WTC11 (cell line): ENCODE results near the gene TNMD. TPM values are rescaled to one million over a fixed set of nuclear protein-coding genes. Genes with fewer than 3 reads are reported as not detected.
A peak's percentile ranks its signal among the peaks of the same experiment; 100 is the strongest.

Experiments
- ATAC-seq: fragments of 200-7000 bp; cut with Tn5 transposase; 2 replicates; pipeline ENCODE4 v1.10.0; 2021; ENCODE audit warnings: mild to moderate bottlenecking, moderate library complexity
- CTCF ChIA-PET: fragments of 300-600 bp; sonication (Branson Sonifier 250); formaldehyde crosslinking; loops from one replicate; lab custom pipeline; 2021; ENCODE audit warnings: antibody characterized with exemption; lab: Charles Lee
- POLR2A ChIA-PET: fragments of 350-600 bp; sonication (Branson Sonifier 250); formaldehyde crosslinking; loops from one replicate; lab custom pipeline; 2021; ENCODE audit warnings: antibody characterized with exemption; lab: Charles Lee
- DNase-seq: peaks from one replicate; pipeline ENCODE4 v3.0.0; 2021; ENCODE audit warnings: low spot score
- H3K27ac Mint-ChIP-seq: 2 replicates; pipeline ENCODE4 v1.8.0; 2021; ENCODE audit warnings: mixed read lengths
- H3K27me3 Mint-ChIP-seq: 2 replicates; pipeline ENCODE4 v1.8.0; 2021; ENCODE audit warnings: low read depth, mild to moderate bottlenecking, moderate library complexity, mixed read lengths
- H3K36me3 Mint-ChIP-seq: 2 replicates; pipeline ENCODE4 v1.8.0; 2021; ENCODE audit warnings: mixed read lengths
- H3K4me1 Mint-ChIP-seq: 2 replicates; pipeline ENCODE4 v1.8.0; 2022; ENCODE audit warnings: mixed read lengths
- H3K4me3 Mint-ChIP-seq: 2 replicates; pipeline ENCODE4 v1.8.0; 2021; ENCODE audit warnings: mild to moderate bottlenecking, moderate library complexity, mixed read lengths
- H3K9me3 Mint-ChIP-seq: 2 replicates; pipeline ENCODE4 v1.8.0; 2021; ENCODE audit warnings: mixed read lengths
- GTF2I ChIP-seq: fragments of 250-450 bp; sonication (Bioruptor Pico); conservative IDR thresholded peaks from 2 replicates; pipeline ENCODE4 v1.4.0; 2021; ENCODE audit warnings: mild to moderate bottlenecking
- HMGA2 ChIP-seq: fragments of 250-450 bp; sonication (Bioruptor Pico); IDR thresholded peaks from 2 replicates; pipeline ENCODE4 v1.4.0; 2021; ENCODE audit warnings: mild to moderate bottlenecking, moderate library complexity
- IRF2 ChIP-seq: sonication (generic); formaldehyde crosslinking; IDR thresholded peaks from 2 replicates; pipeline ENCODE4 v1.8.0; 2022; ENCODE audit warnings: low read depth, missing genetic modification reagents, borderline replicate concordance
- KAT7 ChIP-seq: sonication (generic); formaldehyde crosslinking; IDR thresholded peaks from 2 replicates; pipeline ENCODE4 v1.8.1; 2023; ENCODE audit warnings: missing genetic modification reagents, mild to moderate bottlenecking, borderline replicate concordance
- NR3C1 ChIP-seq: sonication (generic); formaldehyde crosslinking; conservative IDR thresholded peaks from 2 replicates; pipeline ENCODE4 v1.8.1; 2023; ENCODE audit warnings: low read depth, mild to moderate bottlenecking, missing genetic modification reagents
- OVOL2 ChIP-seq: fragments of 250-450 bp; sonication (Bioruptor Pico); IDR thresholded peaks from 2 replicates; pipeline ENCODE4 v1.9.0; 2021; ENCODE audit warnings: mild to moderate bottlenecking, borderline replicate concordance
- PRRX2 ChIP-seq: fragments of 250-450 bp; sonication (Bioruptor Pico); IDR thresholded peaks from 2 replicates; pipeline ENCODE4 v1.8.0; 2021; ENCODE audit warnings: mild to moderate bottlenecking
- RELA ChIP-seq: sonication (generic); formaldehyde crosslinking; IDR thresholded peaks from 2 replicates; pipeline ENCODE4 v1.8.1; 2022; ENCODE audit warnings: missing genetic modification reagents, mild to moderate bottlenecking, borderline replicate concordance
- SMAD4 ChIP-seq: sonication (generic); formaldehyde crosslinking; IDR thresholded peaks from 2 replicates; pipeline ENCODE4 v1.8.0; 2022; ENCODE audit warnings: mild to moderate bottlenecking, missing genetic modification reagents
- TEAD1 ChIP-seq: sonication (generic); formaldehyde crosslinking; IDR thresholded peaks from 2 replicates; pipeline ENCODE4 v1.8.0; 2022; ENCODE audit warnings: mild to moderate bottlenecking, missing genetic modification reagents
- ZBTB21 ChIP-seq: sonication (generic); formaldehyde crosslinking; IDR thresholded peaks from 2 replicates; pipeline ENCODE4 v1.8.1; 2023; ENCODE audit warnings: mild to moderate bottlenecking, missing genetic modification reagents, borderline replicate concordance
- ZNF121 ChIP-seq: sonication (generic); formaldehyde crosslinking; IDR thresholded peaks from 2 replicates; pipeline ENCODE4 v1.8.0; 2023; ENCODE audit warnings: missing genetic modification reagents
- ZNF232 ChIP-seq: sonication (generic); formaldehyde crosslinking; IDR thresholded peaks from 2 replicates; pipeline ENCODE4 v1.8.0; 2022; ENCODE audit warnings: mild to moderate bottlenecking, missing genetic modification reagents
- ZNF396 ChIP-seq: fragments of 250-450 bp; sonication (Bioruptor Pico); IDR thresholded peaks from 2 replicates; pipeline ENCODE4 v1.8.0; 2021; ENCODE audit warnings: mild to moderate bottlenecking, moderate library complexity, borderline replicate concordance
- total RNA-seq: library from RNA; stranded (reverse); gene quantifications from 3 replicates; pipeline ENCODE4 v1.2.3, GENCODE V29; 2021
- TF ChIP-seq, protein P1 (sequence below): sonication (generic); formaldehyde crosslinking; IDR thresholded peaks from 2 replicates; pipeline ENCODE4 v1.8.0; 2022; ENCODE audit warnings: mild to moderate bottlenecking, missing genetic modification reagents
- TF ChIP-seq, protein P2 (sequence below): sonication (generic); formaldehyde crosslinking; IDR thresholded peaks from 2 replicates; pipeline ENCODE4 v1.8.0; 2022; ENCODE audit warnings: mild to moderate bottlenecking, missing genetic modification reagents
- TF ChIP-seq, protein P3 (sequence below): sonication (generic); formaldehyde crosslinking; conservative IDR thresholded peaks from 2 replicates; pipeline ENCODE4 v1.8.1; 2023; ENCODE audit warnings: mild to moderate bottlenecking, low read depth, missing genetic modification reagents, moderate library complexity
- TF ChIP-seq, protein P4 (sequence below): sonication (generic); formaldehyde crosslinking; conservative IDR thresholded peaks from 2 replicates; pipeline ENCODE4 v1.8.1; 2022; ENCODE audit warnings: mild to moderate bottlenecking, missing genetic modification reagents
- TF ChIP-seq, protein P5 (sequence below): sonication (generic); formaldehyde crosslinking; IDR thresholded peaks from 2 replicates; pipeline ENCODE4 v1.8.1; 2023; ENCODE audit warnings: mild to moderate bottlenecking, moderate library complexity, missing genetic modification reagents
- TF ChIP-seq, protein P6 (sequence below): sonication (generic); formaldehyde crosslinking; IDR thresholded peaks from 2 replicates; pipeline ENCODE4 v1.8.0; 2022; ENCODE audit warnings: missing genetic modification reagents

Gene TNMD
- total RNA-seq, 1 experiment from 2014 or later: 3.3 TPM

DNA sequence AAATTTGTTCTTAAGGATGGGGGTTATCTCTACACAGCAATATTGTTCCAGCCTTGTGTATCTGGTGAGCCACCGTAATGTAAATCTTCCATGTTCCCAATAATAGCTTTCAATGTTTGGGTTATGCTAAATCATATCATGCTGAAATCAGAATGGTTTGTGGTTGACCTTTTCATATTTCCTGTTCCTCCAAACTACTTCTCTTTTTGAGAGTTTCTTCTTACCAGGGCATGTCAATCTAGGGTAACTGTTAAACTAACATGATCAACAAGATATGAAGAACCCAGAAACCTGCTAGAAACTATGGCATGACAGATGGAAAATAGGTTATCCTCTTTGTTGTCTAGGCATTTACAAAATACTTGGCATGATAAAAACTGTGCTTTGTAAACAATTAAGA is 22.0 kb downstream of the TNMD start:
- no peaks in the 10 kb centered on the region for H3K36me3 Mint-ChIP-seq
- DNase-seq: no peak
- no peak overlapping the region for H3K4me3 Mint-ChIP-seq
- TF ChIP-seq ZNF396 (CRISPR knock-in tag) (no peak), NR3C1 (CRISPR knock-in tag) (no peak)
- TF ChIP-seq, protein P1, sequence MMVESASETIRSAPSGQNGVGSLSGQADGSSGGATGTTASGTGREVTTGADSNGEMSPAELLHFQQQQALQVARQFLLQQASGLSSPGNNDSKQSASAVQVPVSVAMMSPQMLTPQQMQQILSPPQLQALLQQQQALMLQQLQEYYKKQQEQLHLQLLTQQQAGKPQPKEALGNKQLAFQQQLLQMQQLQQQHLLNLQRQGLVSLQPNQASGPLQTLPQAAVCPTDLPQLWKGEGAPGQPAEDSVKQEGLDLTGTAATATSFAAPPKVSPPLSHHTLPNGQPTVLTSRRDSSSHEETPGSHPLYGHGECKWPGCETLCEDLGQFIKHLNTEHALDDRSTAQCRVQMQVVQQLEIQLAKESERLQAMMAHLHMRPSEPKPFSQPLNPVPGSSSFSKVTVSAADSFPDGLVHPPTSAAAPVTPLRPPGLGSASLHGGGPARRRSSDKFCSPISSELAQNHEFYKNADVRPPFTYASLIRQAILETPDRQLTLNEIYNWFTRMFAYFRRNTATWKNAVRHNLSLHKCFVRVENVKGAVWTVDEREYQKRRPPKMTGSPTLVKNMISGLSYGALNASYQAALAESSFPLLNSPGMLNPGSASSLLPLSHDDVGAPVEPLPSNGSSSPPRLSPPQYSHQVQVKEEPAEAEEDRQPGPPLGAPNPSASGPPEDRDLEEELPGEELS: no peak
- TF ChIP-seq, all 79 proteins: peak for 0
- Mint-ChIP-seq H3K27ac (no peak overlapping the region), H3K27me3 (no peaks in the 10 kb centered on the region), H3K4me1 (peaks cover 41% of the 10 kb centered on the region), H3K9me3 (no peaks in the 10 kb centered on the region)
- CTCF ChIA-PET: no interaction called here
- POLR2A ChIA-PET: no interaction called here
- ATAC-seq: no peak

DNA sequence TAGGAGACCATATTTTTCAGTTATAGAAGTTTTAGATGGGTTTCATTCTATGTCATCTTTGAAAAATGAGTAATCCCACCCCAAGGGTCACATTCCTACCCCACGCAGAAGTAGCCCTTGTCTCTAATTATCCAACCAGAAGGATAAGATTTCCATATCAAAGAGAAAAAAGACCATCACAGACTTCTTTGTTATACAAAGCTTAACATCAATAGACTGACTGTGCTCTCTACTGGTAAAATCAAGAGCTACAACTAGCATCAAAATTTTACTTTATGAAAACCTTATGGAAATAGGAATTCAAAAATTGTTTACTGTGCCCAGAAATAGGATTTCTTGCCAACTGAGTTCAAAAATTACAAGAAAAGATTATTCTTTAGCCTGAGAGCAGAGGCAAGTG is 24.9 kb downstream of the TNMD start:
- POLR2A ChIA-PET: no interaction called here
- Mint-ChIP-seq H3K4me1 (peaks cover 45% of the 10 kb centered on the region), H3K9me3 (no peaks in the 10 kb centered on the region), H3K27ac (no peak overlapping the region), H3K4me3 (peak overlapping the region; percentile 43), H3K36me3 (no peaks in the 10 kb centered on the region), H3K27me3 (no peaks in the 10 kb centered on the region)
- DNase-seq (no peak), ATAC-seq (peak; percentile 55)
- TF ChIP-seq, protein P2, sequence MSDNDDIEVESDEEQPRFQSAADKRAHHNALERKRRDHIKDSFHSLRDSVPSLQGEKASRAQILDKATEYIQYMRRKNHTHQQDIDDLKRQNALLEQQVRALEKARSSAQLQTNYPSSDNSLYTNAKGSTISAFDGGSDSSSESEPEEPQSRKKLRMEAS (CRISPR knock-in tag): no peak
- TF ChIP-seq GTF2I: no peak
- TF ChIP-seq TEAD1 (CRISPR knock-in tag): no peak
- TF ChIP-seq OVOL2 (CRISPR knock-in tag): no peak
- no peak for TF ChIP-seq IRF2 (CRISPR knock-in tag)
- TF ChIP-seq, protein P3, sequence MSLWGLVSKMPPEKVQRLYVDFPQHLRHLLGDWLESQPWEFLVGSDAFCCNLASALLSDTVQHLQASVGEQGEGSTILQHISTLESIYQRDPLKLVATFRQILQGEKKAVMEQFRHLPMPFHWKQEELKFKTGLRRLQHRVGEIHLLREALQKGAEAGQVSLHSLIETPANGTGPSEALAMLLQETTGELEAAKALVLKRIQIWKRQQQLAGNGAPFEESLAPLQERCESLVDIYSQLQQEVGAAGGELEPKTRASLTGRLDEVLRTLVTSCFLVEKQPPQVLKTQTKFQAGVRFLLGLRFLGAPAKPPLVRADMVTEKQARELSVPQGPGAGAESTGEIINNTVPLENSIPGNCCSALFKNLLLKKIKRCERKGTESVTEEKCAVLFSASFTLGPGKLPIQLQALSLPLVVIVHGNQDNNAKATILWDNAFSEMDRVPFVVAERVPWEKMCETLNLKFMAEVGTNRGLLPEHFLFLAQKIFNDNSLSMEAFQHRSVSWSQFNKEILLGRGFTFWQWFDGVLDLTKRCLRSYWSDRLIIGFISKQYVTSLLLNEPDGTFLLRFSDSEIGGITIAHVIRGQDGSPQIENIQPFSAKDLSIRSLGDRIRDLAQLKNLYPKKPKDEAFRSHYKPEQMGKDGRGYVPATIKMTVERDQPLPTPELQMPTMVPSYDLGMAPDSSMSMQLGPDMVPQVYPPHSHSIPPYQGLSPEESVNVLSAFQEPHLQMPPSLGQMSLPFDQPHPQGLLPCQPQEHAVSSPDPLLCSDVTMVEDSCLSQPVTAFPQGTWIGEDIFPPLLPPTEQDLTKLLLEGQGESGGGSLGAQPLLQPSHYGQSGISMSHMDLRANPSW (CRISPR knock-in tag): no peak
- TF ChIP-seq PRRX2: no peak
- TF ChIP-seq HMGA2 (CRISPR knock-in tag): no peak
- no peak for TF ChIP-seq ZNF121 (CRISPR knock-in tag)
- TF ChIP-seq, protein P4, sequence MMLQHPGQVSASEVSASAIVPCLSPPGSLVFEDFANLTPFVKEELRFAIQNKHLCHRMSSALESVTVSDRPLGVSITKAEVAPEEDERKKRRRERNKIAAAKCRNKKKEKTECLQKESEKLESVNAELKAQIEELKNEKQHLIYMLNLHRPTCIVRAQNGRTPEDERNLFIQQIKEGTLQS: no peak
- no peak for TF ChIP-seq NR3C1 (CRISPR knock-in tag)
- TF ChIP-seq, protein P5, sequence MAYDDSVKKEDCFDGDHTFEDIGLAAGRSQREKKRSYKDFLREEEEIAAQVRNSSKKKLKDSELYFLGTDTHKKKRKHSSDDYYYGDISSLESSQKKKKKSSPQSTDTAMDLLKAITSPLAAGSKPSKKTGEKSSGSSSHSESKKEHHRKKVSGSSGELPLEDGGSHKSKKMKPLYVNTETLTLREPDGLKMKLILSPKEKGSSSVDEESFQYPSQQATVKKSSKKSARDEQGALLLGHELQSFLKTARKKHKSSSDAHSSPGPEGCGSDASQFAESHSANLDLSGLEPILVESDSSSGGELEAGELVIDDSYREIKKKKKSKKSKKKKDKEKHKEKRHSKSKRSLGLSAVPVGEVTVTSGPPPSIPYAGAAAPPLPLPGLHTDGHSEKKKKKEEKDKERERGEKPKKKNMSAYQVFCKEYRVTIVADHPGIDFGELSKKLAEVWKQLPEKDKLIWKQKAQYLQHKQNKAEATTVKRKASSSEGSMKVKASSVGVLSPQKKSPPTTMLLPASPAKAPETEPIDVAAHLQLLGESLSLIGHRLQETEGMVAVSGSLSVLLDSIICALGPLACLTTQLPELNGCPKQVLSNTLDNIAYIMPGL (CRISPR knock-in tag): no peak
- no peak for TF ChIP-seq ZNF232 (CRISPR knock-in tag)
- TF ChIP-seq KAT7 (CRISPR knock-in tag): no peak
- TF ChIP-seq RELA (CRISPR knock-in tag): no peak
- no peak for TF ChIP-seq SMAD4 (CRISPR knock-in tag)
- no peak for TF ChIP-seq ZBTB21 (CRISPR knock-in tag)
- TF ChIP-seq, protein P6, sequence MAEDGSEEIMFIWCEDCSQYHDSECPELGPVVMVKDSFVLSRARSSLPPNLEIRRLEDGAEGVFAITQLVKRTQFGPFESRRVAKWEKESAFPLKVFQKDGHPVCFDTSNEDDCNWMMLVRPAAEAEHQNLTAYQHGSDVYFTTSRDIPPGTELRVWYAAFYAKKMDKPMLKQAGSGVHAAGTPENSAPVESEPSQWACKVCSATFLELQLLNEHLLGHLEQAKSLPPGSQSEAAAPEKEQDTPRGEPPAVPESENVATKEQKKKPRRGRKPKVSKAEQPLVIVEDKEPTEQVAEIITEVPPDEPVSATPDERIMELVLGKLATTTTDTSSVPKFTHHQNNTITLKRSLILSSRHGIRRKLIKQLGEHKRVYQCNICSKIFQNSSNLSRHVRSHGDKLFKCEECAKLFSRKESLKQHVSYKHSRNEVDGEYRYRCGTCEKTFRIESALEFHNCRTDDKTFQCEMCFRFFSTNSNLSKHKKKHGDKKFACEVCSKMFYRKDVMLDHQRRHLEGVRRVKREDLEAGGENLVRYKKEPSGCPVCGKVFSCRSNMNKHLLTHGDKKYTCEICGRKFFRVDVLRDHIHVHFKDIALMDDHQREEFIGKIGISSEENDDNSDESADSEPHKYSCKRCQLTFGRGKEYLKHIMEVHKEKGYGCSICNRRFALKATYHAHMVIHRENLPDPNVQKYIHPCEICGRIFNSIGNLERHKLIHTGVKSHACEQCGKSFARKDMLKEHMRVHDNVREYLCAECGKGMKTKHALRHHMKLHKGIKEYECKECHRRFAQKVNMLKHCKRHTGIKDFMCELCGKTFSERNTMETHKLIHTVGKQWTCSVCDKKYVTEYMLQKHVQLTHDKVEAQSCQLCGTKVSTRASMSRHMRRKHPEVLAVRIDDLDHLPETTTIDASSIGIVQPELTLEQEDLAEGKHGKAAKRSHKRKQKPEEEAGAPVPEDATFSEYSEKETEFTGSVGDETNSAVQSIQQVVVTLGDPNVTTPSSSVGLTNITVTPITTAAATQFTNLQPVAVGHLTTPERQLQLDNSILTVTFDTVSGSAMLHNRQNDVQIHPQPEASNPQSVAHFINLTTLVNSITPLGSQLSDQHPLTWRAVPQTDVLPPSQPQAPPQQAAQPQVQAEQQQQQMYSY: no peak
- CTCF ChIA-PET: interaction anchor here (0.6 to 1.9 kb wide), 7 partner anchors 16 to 196 kb away, joined by 4 to 9 read pairs (median 4); partner anchors contain the start of gene TSPAN6
